Osteoblast (primary cell): ENCODE results near the gene BASP1. TPM values are rescaled to one million over a fixed set of nuclear protein-coding genes. Genes with fewer than 3 reads are reported as not detected.
"Not testable (repeated sequence)": the region's sequence is repeated elsewhere in the genome, so short reads cannot be mapped to it uniquely, and the experiment has no call there.

Experiments used
- DNase-seq: peaks from one replicate; pipeline ENCODE4 v3.0.0; 2011; ENCODE audit warnings: low spot score, mixed read lengths; ENCODE audit not compliant: insufficient read length; ENCODE audit errors: missing footprints
- H2AFZ ChIP-seq: 2 replicates; pipeline ENCODE4 v1.6.0; 2011; ENCODE audit warnings: mild to moderate bottlenecking, low read length
- H3K27ac ChIP-seq: 2 replicates; pipeline ENCODE4 v1.5.1; 2011; ENCODE audit warnings: mild to moderate bottlenecking, low read depth, low read length, moderate library complexity
- H3K27me3 ChIP-seq: 2 replicates; pipeline ENCODE4 v1.6.0; 2012; ENCODE audit warnings: mild to moderate bottlenecking, control low read depth, inconsistent platforms, low read length, moderate library complexity; ENCODE audit not compliant: insufficient read depth
- H3K36me3 ChIP-seq: 2 replicates; pipeline ENCODE4 v1.5.1; 2011; ENCODE audit warnings: mild to moderate bottlenecking, low read length, control low read depth, moderate library complexity; ENCODE audit not compliant: insufficient read depth
- H3K4me1 ChIP-seq: 2 replicates; pipeline ENCODE4 v1.5.1; 2011; ENCODE audit warnings: mild to moderate bottlenecking, low read length, control low read depth, moderate library complexity; ENCODE audit not compliant: insufficient read depth
- H3K4me2 ChIP-seq: 2 replicates; pipeline ENCODE4 v1.6.0; 2011; ENCODE audit warnings: mild to moderate bottlenecking, low read length; ENCODE audit not compliant: insufficient read depth
- H3K4me3 ChIP-seq: fragments of 200-600 bp; sonication (generic); 3 replicates; pipeline ENCODE4 v1.5.1; 2012; ENCODE audit warnings: mild to moderate bottlenecking, low read length, inconsistent platforms; ENCODE audit not compliant: insufficient read depth
- H3K79me2 ChIP-seq: 2 replicates; pipeline ENCODE4 v1.6.0; 2012; ENCODE audit warnings: mild to moderate bottlenecking, low read length, control low read depth, inconsistent platforms; ENCODE audit not compliant: insufficient read depth
- H3K9me3 ChIP-seq: 2 replicates; pipeline ENCODE4 v1.5.1; 2011; ENCODE audit warnings: low read depth, low read length, control low read depth
- H4K20me1 ChIP-seq: 2 replicates; pipeline ENCODE4 v1.6.0; 2012; ENCODE audit warnings: mild to moderate bottlenecking, low read length, control low read depth; ENCODE audit not compliant: insufficient read depth
- total RNA-seq: library from RNA; depleted of rRNA; stranded (reverse); fragments of >200 nt; gene quantifications from 2 replicates; pipeline ENCODE4 v1.2.3, GENCODE V29; 2012
- TF ChIP-seq, protein P1 (sequence below): IDR thresholded peaks from 2 replicates; pipeline ENCODE4 v1.5.1; 2011; ENCODE audit warnings: mild to moderate bottlenecking, low read depth, low read length, moderate library complexity; ENCODE audit errors: extremely low read depth

Gene BASP1
- total RNA-seq, 1 donor = 242 TPM

GRCh38 chr5:17256171-17256570 lies 38.7 kb downstream of the BASP1 start:
- H3K27me3 ChIP-seq = no peaks in the 10 kb centered on the region
- H3K4me3 ChIP-seq = no peak overlapping the region
- H3K4me2 ChIP-seq = no peak overlapping the region
- H3K9me3 ChIP-seq = no peaks in the 10 kb centered on the region
- H4K20me1 ChIP-seq = peaks cover 61% of the 10 kb centered on the region
- H3K36me3 ChIP-seq = peaks cover 18% of the 10 kb centered on the region
- TF ChIP-seq, protein P1, sequence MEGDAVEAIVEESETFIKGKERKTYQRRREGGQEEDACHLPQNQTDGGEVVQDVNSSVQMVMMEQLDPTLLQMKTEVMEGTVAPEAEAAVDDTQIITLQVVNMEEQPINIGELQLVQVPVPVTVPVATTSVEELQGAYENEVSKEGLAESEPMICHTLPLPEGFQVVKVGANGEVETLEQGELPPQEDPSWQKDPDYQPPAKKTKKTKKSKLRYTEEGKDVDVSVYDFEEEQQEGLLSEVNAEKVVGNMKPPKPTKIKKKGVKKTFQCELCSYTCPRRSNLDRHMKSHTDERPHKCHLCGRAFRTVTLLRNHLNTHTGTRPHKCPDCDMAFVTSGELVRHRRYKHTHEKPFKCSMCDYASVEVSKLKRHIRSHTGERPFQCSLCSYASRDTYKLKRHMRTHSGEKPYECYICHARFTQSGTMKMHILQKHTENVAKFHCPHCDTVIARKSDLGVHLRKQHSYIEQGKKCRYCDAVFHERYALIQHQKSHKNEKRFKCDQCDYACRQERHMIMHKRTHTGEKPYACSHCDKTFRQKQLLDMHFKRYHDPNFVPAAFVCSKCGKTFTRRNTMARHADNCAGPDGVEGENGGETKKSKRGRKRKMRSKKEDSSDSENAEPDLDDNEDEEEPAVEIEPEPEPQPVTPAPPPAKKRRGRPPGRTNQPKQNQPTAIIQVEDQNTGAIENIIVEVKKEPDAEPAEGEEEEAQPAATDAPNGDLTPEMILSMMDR = no peak
- H3K79me2 ChIP-seq = peaks cover 100% of the 10 kb centered on the region
- H3K4me1 ChIP-seq = peaks cover 65% of the 10 kb centered on the region
- peak overlapping the region; percentile 24 for H3K27ac ChIP-seq
- no peak for DNase-seq
- H2AFZ ChIP-seq = no peak overlapping the region

- TF ChIP-seq, protein P1 = no peak
- no peak overlapping the region for H2AFZ ChIP-seq
- peaks cover 67% of the 10 kb centered on the region for H4K20me1 ChIP-seq
- no peak for DNase-seq
- H3K36me3 ChIP-seq = peaks cover 18% of the 10 kb centered on the region
- no peaks in the 10 kb centered on the region for H3K27me3 ChIP-seq
- H3K4me2 ChIP-seq = no peak overlapping the region
- no peaks in the 10 kb centered on the region for H3K9me3 ChIP-seq
- no peak overlapping the region for H3K27ac ChIP-seq
- H3K4me3 ChIP-seq = no peak overlapping the region
- peaks cover 58% of the 10 kb centered on the region for H3K4me1 ChIP-seq
- H3K79me2 ChIP-seq = peaks cover 100% of the 10 kb centered on the region
Observed at GRCh38 chr5:17256839-17257238, 39.4 kb downstream of the BASP1 start.

- Histone ChIP-seq H3K27ac (peak overlapping the region; percentile 35), H3K27me3 (no peaks in the 10 kb centered on the region), H4K20me1 (peaks cover 68% of the 10 kb centered on the region), H3K9me3 (no peaks in the 10 kb centered on the region), H3K4me2 (peak overlapping the region; percentile 8), H2AFZ (no peak overlapping the region), H3K4me1 (peaks cover 49% of the 10 kb centered on the region), H3K4me3 (no peak overlapping the region), H3K36me3 (peaks cover 18% of the 10 kb centered on the region), H3K79me2 (peaks cover 100% of the 10 kb centered on the region)
- no peak for DNase-seq
- TF ChIP-seq, protein P1 = no peak
Observed at GRCh38 chr5:17257705-17258273, 40.4 kb downstream of the BASP1 start.

DNA sequence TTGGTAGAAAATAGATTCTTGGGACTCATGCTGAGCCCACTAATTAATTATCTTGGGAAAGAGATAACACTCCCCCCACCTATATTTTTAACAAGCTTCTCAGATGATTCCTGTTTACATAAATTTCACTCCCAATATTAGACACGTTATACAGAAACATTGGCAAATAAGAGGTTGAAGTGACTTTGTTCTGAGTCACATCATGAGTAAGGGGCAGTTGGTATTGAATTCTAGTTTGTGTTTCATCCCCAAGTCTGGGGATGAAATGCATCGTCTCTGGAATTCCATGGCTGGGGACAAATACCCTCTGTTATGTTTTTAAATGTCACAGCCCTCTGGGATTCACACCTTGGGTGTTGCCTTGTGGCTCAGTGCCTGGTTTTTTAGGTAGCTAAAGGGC lies 41.0 kb downstream of the BASP1 start:
- no peak for DNase-seq
- Histone ChIP-seq H3K9me3 (no peaks in the 10 kb centered on the region), H3K79me2 (peaks cover 99% of the 10 kb centered on the region), H3K27ac (peak overlapping the region; percentile 35), H2AFZ (no peak overlapping the region), H3K4me3 (no peak overlapping the region), H4K20me1 (peaks cover 62% of the 10 kb centered on the region), H3K4me1 (peaks cover 44% of the 10 kb centered on the region), H3K27me3 (no peaks in the 10 kb centered on the region), H3K4me2 (peak overlapping the region; percentile 8), H3K36me3 (peaks cover 15% of the 10 kb centered on the region)
- TF ChIP-seq, protein P1 = no peak

- Histone ChIP-seq H3K27ac (peak overlapping the region; percentile 9), H3K36me3 (peaks cover 12% of the 10 kb centered on the region), H3K4me1 (peaks cover 44% of the 10 kb centered on the region), H3K79me2 (peaks cover 99% of the 10 kb centered on the region), H4K20me1 (peaks cover 61% of the 10 kb centered on the region)
- not testable (repeated sequence) for DNase-seq, H3K4me3 ChIP-seq, H3K27me3 ChIP-seq, H3K4me2 ChIP-seq, H3K9me3 ChIP-seq, H2AFZ ChIP-seq
Observed at GRCh38 chr5:17259012-17259411, 41.6 kb downstream of the BASP1 start.
